ENCODE data around the gene SLC12A5.

Gene SLC12A5

DNA sequence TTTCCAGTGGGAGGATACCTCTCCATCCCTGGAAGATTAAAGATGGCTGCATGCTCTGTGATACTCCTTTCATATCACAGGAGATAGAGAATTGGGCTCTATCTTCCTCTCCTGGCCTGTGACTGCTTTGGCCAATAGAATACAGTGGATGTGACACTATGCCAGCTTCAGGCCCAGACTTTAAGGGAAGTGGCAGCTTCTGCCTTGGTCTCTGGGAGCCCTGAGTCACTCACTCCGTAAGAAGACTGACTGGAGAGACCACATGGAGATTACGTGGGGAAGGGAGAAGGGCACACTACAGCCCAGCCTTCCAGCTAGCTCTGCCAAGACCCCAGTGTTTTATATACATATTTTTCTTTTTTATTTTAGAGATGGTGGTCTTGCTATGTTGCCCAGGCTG, 30.7 kb upstream of the SLC12A5 start:
- ChIA-PET CTCF (interaction anchor here (0.8 to 6.4 kb wide), 3 partner anchors 10 to 15 kb away, joined by 3 to 49 read pairs (median 7); no protein-coding TSS in a partner anchor), POLR2A (no interaction called here)
- Histone ChIP-seq H3K4me3 (ENCODE audit: low read depth, low read length) (no peak overlapping the region), H3K9me3 (ENCODE audit: control insufficient read depth, insufficient read depth, low read depth, low read length) (no peaks in the 10 kb centered on the region), H3K4me1 (ENCODE audit: control insufficient read depth, insufficient read depth, low read length) (no peaks in the 10 kb centered on the region), H3K27ac (ENCODE audit: extremely low read depth, low read depth, low read length) (no peak overlapping the region), H3K36me3 (ENCODE audit: control insufficient read depth in 2 of 2, insufficient read depth in 1 of 2, low read length in 2 of 2) (no peaks in the 10 kb centered on the region)
- TF ChIP-seq ZNF776 (tag by site-specific recombination; IDR thresholded peaks at IDR 0.05; ENCODE audit: borderline replicate concordance) (no peak), ZNF561 (tag by site-specific recombination; IDR thresholded peaks at IDR 0.05; ENCODE audit: borderline replicate concordance) (no peak), ZNF555 (tag by site-specific recombination; conservative IDR thresholded peaks at IDR 0.05) (no peak), ZNF211 (tag by site-specific recombination; IDR thresholded peaks at IDR 0.05; ENCODE audit: low read depth) (no peak), ZNF221 (tag by site-specific recombination; IDR thresholded peaks at IDR 0.05; ENCODE audit: borderline replicate concordance) (no peak)

DNA sequence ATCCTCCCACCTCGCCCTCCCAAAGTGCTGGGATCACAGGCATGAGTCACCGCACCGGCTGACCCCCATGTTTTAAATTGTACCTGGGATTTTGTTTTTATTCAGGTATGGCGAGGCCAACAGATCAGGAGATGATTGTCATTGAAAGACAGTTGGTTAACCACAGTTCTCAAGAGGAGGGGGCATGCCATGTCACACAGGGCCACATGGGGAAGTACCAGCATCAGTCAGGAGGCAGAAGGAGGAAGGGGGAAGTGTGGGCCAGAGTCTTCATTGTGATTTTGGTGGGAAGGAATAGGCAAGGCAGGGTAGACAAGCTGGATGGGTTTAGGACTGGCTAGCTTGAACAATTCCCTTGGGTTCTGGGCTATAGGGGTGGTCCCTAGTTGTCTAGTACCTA, 30.3 kb upstream of the SLC12A5 start:
- POLR2A ChIA-PET, result interaction anchor here (1.5 kb wide), 1 partner anchor 8 kb away, joined by 3 read pairs; no protein-coding TSS in a partner anchor
- Histone ChIP-seq H3K36me3 (ENCODE audit: control insufficient read depth in 2 of 2, insufficient read depth in 1 of 2, low read length in 2 of 2) (no peaks in the 10 kb centered on the region), H3K27ac (ENCODE audit: extremely low read depth, low read depth, low read length) (no peak overlapping the region), H3K4me1 (ENCODE audit: control insufficient read depth, insufficient read depth, low read length) (no peaks in the 10 kb centered on the region), H3K9me3 (ENCODE audit: control insufficient read depth, insufficient read depth, low read depth, low read length) (no peaks in the 10 kb centered on the region), H3K4me3 (ENCODE audit: low read depth, low read length) (no peak overlapping the region)
- CTCF ChIA-PET, result interaction anchor here (0.7 to 6.4 kb wide), 5 partner anchors 8 to 15 kb away, joined by 3 to 49 read pairs (median 3); no protein-coding TSS in a partner anchor
- TF ChIP-seq SP2 (tag by site-specific recombination; IDR thresholded peaks at IDR 0.05) (no peak), KLF7 (tag by site-specific recombination; IDR thresholded peaks at IDR 0.05; ENCODE audit: borderline replicate concordance) (no peak), KLF8 (tag by site-specific recombination; IDR thresholded peaks at IDR 0.05) (no peak), WT1 (tag by site-specific recombination; IDR thresholded peaks at IDR 0.05) (no peak), ZNF707 (tag by site-specific recombination; IDR thresholded peaks at IDR 0.05) (no peak), PRDM1 (tag by site-specific recombination; IDR thresholded peaks at IDR 0.05) (no peak), MYNN (tag by site-specific recombination; IDR thresholded peaks at IDR 0.05; ENCODE audit: borderline replicate concordance) (no peak), BCL11B (tag by site-specific recombination; IDR thresholded peaks at IDR 0.05; ENCODE audit: low read depth) (no peak), ZNF548 (tag by site-specific recombination; IDR thresholded peaks at IDR 0.05) (no peak), ZNF544 (tag by site-specific recombination; IDR thresholded peaks at IDR 0.05) (no peak), ZNF521 (tag by site-specific recombination; IDR thresholded peaks at IDR 0.05) (no peak)

DNA sequence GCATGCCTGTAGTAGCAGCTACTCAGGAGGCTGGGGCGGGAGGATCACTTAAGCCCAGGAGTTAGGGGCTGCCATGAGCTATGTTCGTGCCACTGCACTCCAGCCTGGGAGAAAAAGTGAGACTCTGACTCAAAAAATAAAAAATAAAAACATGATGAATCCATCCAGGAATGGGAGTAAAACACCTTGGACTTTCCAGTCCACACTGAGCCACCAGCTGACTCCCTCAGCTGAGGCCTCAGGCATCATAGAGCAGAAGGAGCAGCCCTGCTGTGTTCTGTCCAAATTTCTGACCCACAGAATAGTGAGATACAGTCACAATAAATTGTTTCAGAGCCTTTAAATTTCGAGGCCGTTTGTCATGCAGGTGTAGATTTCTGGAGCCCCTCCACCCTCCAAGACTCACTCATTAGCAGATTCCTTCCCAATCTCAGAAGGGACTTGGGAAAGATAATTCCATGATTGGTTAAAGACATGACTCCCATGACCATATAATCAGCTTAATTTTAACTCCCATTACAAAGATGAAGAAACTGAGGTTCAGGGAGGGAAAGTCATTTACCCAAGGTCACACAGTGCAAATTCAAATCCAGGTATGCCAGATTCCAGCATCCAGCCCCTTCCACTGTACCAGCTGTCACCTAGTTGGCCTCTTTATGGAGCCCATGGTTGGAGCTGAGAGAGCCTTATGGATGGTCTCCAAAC, 29.3 kb upstream of the SLC12A5 start:
- Histone ChIP-seq H3K27ac (ENCODE audit: extremely low read depth, low read depth, low read length) (no peak overlapping the region), H3K9me3 (ENCODE audit: control insufficient read depth, insufficient read depth, low read depth, low read length) (no peaks in the 10 kb centered on the region), H3K4me1 (ENCODE audit: control insufficient read depth, insufficient read depth, low read length) (no peaks in the 10 kb centered on the region), H3K36me3 (ENCODE audit: control insufficient read depth in 2 of 2, insufficient read depth in 1 of 2, low read length in 2 of 2) (no peaks in the 10 kb centered on the region), H3K4me3 (ENCODE audit: low read depth, low read length) (no peak overlapping the region)
- CTCF ChIA-PET, result interaction anchor here (0.7 to 6.4 kb wide), 6 partner anchors 8 to 24 kb away, joined by 3 to 49 read pairs (median 3); no protein-coding TSS in a partner anchor
- POLR2A ChIA-PET, result interaction anchor here (1.5 kb wide), 1 partner anchor 9 kb away, joined by 3 read pairs; no protein-coding TSS in a partner anchor
- TF ChIP-seq ZNF292 (tag by site-specific recombination; IDR thresholded peaks at IDR 0.05; ENCODE audit: borderline replicate concordance, low read depth), result no peak
- TF ChIP-seq, protein P1, sequence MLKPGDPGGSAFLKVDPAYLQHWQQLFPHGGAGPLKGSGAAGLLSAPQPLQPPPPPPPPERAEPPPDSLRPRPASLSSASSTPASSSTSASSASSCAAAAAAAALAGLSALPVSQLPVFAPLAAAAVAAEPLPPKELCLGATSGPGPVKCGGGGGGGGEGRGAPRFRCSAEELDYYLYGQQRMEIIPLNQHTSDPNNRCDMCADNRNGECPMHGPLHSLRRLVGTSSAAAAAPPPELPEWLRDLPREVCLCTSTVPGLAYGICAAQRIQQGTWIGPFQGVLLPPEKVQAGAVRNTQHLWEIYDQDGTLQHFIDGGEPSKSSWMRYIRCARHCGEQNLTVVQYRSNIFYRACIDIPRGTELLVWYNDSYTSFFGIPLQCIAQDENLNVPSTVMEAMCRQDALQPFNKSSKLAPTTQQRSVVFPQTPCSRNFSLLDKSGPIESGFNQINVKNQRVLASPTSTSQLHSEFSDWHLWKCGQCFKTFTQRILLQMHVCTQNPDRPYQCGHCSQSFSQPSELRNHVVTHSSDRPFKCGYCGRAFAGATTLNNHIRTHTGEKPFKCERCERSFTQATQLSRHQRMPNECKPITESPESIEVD (tag by site-specific recombination; IDR thresholded peaks at IDR 0.05), result no peak
- TF ChIP-seq ZFP69B (tag by site-specific recombination; IDR thresholded peaks at IDR 0.05), result no peak
- TF ChIP-seq, protein P2, sequence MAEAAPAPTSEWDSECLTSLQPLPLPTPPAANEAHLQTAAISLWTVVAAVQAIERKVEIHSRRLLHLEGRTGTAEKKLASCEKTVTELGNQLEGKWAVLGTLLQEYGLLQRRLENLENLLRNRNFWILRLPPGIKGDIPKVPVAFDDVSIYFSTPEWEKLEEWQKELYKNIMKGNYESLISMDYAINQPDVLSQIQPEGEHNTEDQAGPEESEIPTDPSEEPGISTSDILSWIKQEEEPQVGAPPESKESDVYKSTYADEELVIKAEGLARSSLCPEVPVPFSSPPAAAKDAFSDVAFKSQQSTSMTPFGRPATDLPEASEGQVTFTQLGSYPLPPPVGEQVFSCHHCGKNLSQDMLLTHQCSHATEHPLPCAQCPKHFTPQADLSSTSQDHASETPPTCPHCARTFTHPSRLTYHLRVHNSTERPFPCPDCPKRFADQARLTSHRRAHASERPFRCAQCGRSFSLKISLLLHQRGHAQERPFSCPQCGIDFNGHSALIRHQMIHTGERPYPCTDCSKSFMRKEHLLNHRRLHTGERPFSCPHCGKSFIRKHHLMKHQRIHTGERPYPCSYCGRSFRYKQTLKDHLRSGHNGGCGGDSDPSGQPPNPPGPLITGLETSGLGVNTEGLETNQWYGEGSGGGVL (tag by site-specific recombination; IDR thresholded peaks at IDR 0.05), result no peak
- TF ChIP-seq GFI1B (tag by site-specific recombination; IDR thresholded peaks at IDR 0.05), result no peak
- TF ChIP-seq, protein P3, sequence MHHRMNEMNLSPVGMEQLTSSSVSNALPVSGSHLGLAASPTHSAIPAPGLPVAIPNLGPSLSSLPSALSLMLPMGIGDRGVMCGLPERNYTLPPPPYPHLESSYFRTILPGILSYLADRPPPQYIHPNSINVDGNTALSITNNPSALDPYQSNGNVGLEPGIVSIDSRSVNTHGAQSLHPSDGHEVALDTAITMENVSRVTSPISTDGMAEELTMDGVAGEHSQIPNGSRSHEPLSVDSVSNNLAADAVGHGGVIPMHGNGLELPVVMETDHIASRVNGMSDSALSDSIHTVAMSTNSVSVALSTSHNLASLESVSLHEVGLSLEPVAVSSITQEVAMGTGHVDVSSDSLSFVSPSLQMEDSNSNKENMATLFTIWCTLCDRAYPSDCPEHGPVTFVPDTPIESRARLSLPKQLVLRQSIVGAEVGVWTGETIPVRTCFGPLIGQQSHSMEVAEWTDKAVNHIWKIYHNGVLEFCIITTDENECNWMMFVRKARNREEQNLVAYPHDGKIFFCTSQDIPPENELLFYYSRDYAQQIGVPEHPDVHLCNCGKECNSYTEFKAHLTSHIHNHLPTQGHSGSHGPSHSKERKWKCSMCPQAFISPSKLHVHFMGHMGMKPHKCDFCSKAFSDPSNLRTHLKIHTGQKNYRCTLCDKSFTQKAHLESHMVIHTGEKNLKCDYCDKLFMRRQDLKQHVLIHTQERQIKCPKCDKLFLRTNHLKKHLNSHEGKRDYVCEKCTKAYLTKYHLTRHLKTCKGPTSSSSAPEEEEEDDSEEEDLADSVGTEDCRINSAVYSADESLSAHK (tag by site-specific recombination; IDR thresholded peaks at IDR 0.05), result no peak
- TF ChIP-seq ZNF19 (tag by site-specific recombination; IDR thresholded peaks at IDR 0.05; ENCODE audit: low read depth), result no peak
- no peak for TF ChIP-seq ZNF670 (tag by site-specific recombination; IDR thresholded peaks at IDR 0.05; ENCODE audit: low read depth)
- no peak for TF ChIP-seq SETDB1 (IDR thresholded peaks at IDR 0.05; ENCODE audit: insufficient read length, low read length)
